GM21390 (cell line): ENCODE results near the gene ANO10.

Source experiments
- ATAC-seq: cut with Tn5 transposase; IDR thresholded peaks from one replicate; pipeline ENCODE4 v1.9.1; 2021; ENCODE audit not compliant: unreplicated experiment

The ANO10 gene

GRCh38 chr3:43426388-43426787, 195.4 kb downstream of the ANO10 start:
- no peak for ATAC-seq

- no peak for ATAC-seq
Observed at GRCh38 chr3:43425829-43426228, 196.0 kb downstream of the ANO10 start.

- ATAC-seq: no peak
Observed at GRCh38 chr3:43423639-43424038, 198.2 kb downstream of the ANO10 start.

GRCh38 chr3:43423142-43423541, 198.7 kb downstream of the ANO10 start:
- no peak for ATAC-seq

- ATAC-seq: no peak
Observed at GRCh38 chr3:43418601-43419272, 203.1 kb downstream of the ANO10 start.

- no peak for ATAC-seq
Observed at GRCh38 chr3:43417133-43417532, 204.7 kb downstream of the ANO10 start.

GRCh38 chr3:43415088-43415487, 206.7 kb downstream of the ANO10 start:
- ATAC-seq: no peak

DNA sequence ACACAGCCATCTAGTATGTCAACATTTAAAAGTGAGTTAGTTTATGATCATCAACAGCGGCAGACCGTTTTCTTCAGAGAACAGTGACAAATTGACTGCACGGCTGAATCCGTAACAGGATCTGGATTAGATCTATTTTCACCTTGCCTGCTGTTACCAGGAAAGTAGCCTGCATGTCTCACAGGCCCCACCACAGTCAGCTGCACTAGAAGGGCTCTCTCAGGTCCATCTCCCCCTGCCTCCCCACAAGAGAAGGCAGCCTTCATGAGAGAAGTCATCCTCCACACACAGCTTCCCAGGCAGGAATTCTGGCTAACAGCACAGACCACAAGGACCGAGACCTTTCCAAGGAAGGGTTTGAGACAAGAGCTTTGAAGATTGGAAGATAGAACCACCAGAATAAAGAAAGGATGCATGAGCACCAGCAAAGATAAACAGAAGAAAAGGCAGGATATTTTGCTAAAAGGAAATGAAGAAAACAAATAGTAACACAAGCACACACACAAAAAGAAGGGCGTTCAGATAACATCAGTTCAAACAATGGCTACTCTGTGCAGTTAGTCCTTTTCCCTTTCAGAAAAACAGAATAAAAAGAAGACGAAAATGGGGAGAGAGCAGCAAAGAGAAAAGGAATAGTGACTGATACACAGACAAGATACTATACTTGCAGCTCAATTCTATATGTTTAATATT, 208.0 kb downstream of the ANO10 start:
- no peak for ATAC-seq

DNA sequence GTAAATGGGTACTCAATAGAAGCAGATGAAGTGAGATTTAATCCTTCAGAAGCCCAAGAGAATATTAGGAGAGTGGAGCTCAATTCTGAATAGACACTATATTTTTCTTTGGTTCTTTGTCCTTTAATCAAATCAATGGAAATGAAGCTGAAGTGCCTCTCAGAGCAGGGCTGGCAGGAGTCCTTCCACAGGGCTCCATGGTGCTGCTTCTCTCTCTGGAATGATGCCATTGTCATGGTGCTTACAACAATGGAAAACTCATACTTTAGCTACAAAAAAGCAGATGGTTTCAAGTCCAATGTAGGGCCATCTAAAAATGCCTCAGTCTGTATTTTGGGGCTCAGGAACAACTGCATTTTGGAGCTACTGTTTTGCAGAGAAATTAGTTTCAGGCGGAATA, 210.4 kb downstream of the ANO10 start:
- no peak for ATAC-seq

DNA sequence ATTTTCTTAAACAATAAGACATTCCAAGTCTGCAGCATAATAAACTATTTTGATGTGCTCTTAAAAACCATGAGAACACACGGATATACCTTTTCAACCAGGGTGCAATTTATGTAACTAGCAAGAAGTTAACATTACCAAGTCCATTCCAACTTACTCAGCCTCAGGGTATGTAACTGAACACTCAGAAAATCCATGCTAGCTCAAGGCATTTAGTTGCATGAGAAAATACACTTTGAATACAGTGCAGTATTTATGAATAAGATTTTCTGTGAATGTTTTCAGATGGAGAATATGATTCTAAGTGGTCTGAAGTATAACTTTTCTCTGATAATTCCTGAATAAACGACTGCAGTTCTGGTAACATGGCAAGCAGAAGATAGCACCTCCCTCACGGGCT, 211.2 kb downstream of the ANO10 start:
- ATAC-seq: no peak

DNA sequence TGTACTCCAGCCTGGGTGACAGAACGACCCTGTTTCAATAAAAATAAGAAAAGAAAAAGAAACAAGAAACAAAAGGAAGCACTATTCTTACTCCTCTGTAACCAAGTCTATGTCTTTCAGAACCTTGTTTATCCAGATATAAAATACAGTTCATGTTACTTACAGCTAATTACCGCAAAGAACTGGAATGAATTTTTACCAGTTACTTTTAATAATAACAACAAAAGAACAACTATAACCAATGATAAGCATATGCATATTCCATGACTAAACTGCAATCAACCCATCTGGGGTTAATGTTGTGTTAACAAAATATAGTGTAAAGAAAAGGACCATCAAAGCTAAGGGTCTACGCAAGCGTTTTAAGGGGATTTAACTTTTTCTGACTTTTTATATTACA, 212.3 kb downstream of the ANO10 start:
- ATAC-seq: no peak

- ATAC-seq: no peak
Observed at GRCh38 chr3:43406643-43407023, 215.2 kb downstream of the ANO10 start.

DNA sequence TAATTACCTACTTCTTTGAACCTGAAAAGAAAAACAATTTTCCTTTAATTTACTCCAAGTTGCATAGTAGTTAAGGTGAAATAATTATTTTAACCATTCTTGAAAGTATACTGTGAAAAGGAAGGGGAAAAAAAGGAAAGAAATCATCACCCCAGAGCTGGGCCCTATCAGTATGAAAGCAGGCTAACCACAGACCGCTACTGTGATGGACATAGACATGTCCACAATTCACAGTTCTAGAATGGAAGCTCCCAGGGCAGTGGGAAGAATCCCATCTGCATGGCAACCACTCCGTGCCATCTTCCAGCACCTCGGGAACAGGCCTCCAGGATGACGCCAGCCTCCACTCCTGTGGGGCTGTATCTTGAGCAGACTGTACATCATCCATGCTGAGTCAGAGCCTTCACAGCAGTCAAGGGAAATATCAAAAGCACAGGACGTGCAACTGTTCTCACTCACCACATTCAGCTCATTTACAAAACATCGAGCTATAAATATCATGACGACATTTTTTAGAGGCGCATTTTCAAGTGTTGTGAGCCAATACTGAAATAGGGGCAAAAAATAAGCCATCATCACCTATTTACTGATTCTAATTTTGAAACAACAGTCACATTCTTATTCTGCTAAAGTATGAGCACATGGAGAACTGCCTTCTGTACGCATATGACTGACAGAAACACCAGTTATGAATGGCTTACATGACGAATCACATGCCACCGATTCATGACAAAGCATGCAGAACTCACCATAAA, 215.7 kb downstream of the ANO10 start:
- no peak for ATAC-seq

- no peak for ATAC-seq
Observed at GRCh38 chr3:43400781-43401730, 220.8 kb downstream of the ANO10 start.

GRCh38 chr3:43400167-43400566, 221.6 kb downstream of the ANO10 start:
- ATAC-seq: no peak

DNA sequence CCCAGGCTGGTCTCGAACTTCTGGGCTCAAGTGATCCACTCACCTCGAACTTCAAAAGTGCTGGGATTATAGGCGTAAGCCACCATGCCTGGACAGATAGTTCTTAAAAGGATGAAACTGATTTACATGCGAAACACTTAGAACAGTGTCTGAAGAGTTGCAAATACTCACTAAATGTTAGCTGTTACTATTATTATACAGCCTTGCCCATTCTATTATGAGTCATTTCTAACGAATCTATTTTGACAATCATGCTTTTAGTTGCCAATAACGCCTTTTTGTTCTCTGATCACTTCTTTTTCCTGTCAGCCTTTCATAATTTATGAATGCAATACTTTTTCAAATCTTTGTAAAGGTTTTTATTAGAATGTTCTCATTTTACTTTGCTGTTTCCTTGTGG, 222.8 kb downstream of the ANO10 start:
- ATAC-seq: peak; percentile 58

GRCh38 chr3:43394041-43394554, 227.7 kb downstream of the ANO10 start:
- ATAC-seq: no peak

GRCh38 chr3:43391621-43392020, 230.2 kb downstream of the ANO10 start:
- ATAC-seq: no peak

- ATAC-seq: no peak
Observed at GRCh38 chr3:43390255-43390588, 231.6 kb downstream of the ANO10 start.

DNA sequence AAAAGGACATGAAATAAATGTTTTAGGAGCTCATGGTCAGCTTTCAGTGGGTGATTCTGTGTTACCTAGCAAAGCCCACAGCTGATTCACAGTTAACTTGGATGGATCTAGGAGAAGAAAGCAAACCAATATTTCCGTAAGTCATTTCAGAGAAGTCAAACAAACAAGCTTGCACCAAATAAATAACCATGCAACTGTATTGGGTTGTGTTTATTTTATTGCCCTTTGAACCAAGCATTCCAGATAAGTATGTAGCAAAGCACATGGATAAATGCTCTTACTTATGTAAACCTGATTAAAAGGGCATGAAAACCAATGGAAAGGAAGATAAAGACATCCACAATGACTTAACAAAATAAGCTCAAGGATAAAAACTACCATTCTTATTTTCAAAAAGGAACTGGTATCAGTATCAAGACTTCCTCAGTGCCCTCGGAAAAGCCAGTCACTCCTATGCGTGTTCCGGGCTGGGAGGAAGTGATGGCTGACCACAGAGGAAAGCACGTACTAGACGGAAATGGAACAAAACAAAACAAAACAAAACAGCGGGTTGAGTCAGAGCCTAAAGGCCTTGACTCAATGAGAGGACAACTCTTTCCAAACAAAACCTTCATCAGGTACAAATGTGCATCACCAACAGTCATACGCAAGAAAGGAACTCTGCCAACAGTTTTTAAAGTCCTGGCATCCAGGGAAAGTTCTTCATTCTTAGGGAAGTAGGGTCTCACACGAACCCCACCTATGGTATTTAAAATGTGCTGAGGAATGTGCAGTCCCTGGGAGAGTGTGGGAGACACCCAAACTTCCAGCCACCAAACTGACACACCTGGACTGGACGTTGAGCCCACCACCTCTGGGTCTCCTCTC, 232.2 kb downstream of the ANO10 start:
- ATAC-seq: no peak
